Activated naive CD8-positive, alpha-beta T cell treated with anti-CD3 and anti-CD28 coated beads for 36 hours (primary cell): ENCODE results near the gene THNSL1. TPM values are rescaled to one million over a fixed set of nuclear protein-coding genes. Genes with fewer than 3 reads are reported as not detected.
"Not testable (repeated sequence)": the region's sequence is repeated elsewhere in the genome, so short reads cannot be mapped to it uniquely, and the experiment has no call there.

Source experiments
- DNase-seq: peaks from one replicate; pipeline ENCODE4 v3.0.0; 2021
- H3K27ac Mint-ChIP-seq: one replicate; pipeline ENCODE4 v1.8.0; 2022; ENCODE audit warnings: mild to moderate bottlenecking, moderate library complexity, mixed read lengths
- H3K27me3 Mint-ChIP-seq: one replicate; pipeline ENCODE4 v1.8.0; 2022; ENCODE audit warnings: mild to moderate bottlenecking, mixed read lengths
- H3K36me3 Mint-ChIP-seq: one replicate; pipeline ENCODE4 v1.8.0; 2021; ENCODE audit warnings: mild to moderate bottlenecking, mixed read lengths
- H3K4me1 Mint-ChIP-seq: one replicate; pipeline ENCODE4 v1.8.0; 2021; ENCODE audit warnings: mixed read lengths
- H3K4me3 Mint-ChIP-seq: one replicate; pipeline ENCODE4 v1.8.0; 2022; ENCODE audit warnings: mild to moderate bottlenecking, moderate library complexity, mixed read lengths
- H3K9me3 Mint-ChIP-seq: one replicate; pipeline ENCODE4 v1.8.0; 2022; ENCODE audit warnings: mixed read lengths
- total RNA-seq, 2 experiments: library from RNA; stranded (reverse); gene quantifications; one replicate each; pipeline ENCODE4 v1.2.3, GENCODE V29; 2021

THNSL1 gene
- total RNA-seq, 2 experiments from 2014 or later: 10.1 to 10.7 TPM

GRCh38 chr10:24988831-24989640, 27.4 kb upstream of the THNSL1 start:
- DNase-seq: no peak
- Mint-ChIP-seq H3K4me1 (no peaks in the 10 kb centered on the region), H3K36me3 (no peaks in the 10 kb centered on the region), H3K27me3 (no peaks in the 10 kb centered on the region), H3K9me3 (no peaks in the 10 kb centered on the region), H3K27ac (no peak overlapping the region), H3K4me3 (no peak overlapping the region)

GRCh38 chr10:24989867-24990266, 26.5 kb upstream of the THNSL1 start:
- Mint-ChIP-seq H3K4me1 (no peaks in the 10 kb centered on the region), H3K36me3 (no peaks in the 10 kb centered on the region), H3K9me3 (no peaks in the 10 kb centered on the region), H3K4me3 (no peak overlapping the region), H3K27ac (no peak overlapping the region), H3K27me3 (no peaks in the 10 kb centered on the region)
- no peak for DNase-seq

GRCh38 chr10:24991298-24991697, 25.1 kb upstream of the THNSL1 start:
- Mint-ChIP-seq H3K4me3 (no peak overlapping the region), H3K36me3 (no peaks in the 10 kb centered on the region), H3K27me3 (no peaks in the 10 kb centered on the region), H3K9me3 (no peaks in the 10 kb centered on the region), H3K27ac (no peak overlapping the region), H3K4me1 (no peaks in the 10 kb centered on the region)
- DNase-seq: no peak

DNA sequence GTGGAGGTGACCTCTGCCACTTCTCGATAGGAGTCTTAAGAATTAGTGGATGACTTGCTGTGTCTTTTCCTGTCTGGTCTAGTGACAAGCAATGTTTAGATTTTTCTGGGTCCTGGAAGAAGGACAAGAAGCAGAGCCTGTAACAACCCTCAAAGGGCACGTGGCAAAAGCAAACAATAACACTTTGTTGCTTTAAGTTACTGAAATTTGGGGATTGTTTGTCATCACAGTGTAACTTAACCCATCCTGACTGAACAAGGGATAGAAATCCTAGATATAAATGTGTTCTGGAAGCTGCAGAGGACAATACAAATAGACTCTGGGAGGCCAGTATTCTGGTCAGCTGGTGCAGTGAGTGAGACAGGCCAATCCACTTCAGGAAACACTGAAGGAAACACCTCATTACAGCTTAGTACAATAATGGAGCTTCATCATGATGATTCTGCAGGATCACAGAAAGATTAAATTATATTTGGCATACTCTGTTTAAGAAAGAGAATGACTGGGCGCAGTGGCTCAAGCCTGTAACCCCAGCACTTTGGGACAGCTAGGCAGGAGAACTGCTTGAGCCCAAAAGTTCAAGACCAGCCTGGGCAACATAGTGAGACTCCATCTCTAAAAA, 23.8 kb upstream of the THNSL1 start:
- Mint-ChIP-seq H3K9me3 (no peaks in the 10 kb centered on the region), H3K27me3 (no peaks in the 10 kb centered on the region), H3K36me3 (no peaks in the 10 kb centered on the region), H3K27ac (no peak overlapping the region), H3K4me3 (no peak overlapping the region), H3K4me1 (no peaks in the 10 kb centered on the region)
- no peak for DNase-seq

DNA sequence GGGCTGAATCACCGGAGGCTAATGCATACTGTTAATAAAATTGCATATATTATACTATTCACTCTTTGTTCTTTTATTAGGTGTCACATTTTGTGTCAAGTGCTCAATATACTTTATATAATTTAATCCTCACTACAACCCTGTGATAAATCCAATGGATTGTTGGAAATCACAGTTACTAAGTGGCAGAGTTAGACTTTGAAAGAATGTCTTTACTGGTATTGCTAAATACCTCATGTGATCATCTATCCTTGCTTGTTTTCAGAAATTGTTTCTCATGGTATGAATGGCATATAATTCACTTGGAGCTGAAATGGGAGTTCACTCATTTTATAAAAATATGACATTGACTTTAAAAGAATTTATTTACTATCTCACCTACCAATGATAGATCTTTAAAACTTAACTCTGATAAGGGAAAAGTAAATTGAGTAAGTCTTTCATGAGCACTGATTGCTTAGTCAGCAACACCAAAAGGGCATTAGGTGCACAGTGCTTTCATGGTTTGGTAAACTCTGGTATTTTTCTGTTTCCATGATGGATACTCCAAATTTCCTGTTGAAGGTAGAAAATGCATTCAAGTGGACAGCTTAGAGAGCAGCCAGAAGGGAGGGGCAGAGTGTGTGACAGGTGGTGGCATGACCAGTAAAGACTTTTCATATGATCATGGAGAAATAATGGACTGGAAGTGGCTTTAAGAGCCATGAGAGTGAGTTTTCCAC, 23.0 kb upstream of the THNSL1 start:
- Mint-ChIP-seq H3K9me3 (no peaks in the 10 kb centered on the region), H3K27ac (no peak overlapping the region), H3K4me3 (no peak overlapping the region), H3K36me3 (no peaks in the 10 kb centered on the region), H3K4me1 (no peaks in the 10 kb centered on the region), H3K27me3 (no peaks in the 10 kb centered on the region)
- DNase-seq: no peak

DNA sequence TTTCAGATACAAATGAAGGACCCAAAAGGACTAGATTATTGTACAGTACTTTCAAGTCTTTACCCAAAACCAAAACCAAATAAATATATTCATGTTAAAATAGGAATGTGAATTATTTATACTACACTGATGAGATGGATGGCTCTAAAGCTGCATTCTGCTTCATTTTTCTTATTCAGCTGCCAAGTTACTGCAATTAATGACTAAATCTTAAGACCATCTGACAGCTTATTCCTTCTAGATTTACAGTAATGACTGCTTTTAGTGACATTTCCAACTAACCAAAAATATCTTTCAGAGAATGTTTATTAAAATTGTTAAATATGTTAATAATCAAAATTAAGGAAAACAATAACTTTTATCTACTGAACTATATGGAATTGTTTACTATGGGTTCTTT, 21.3 kb upstream of the THNSL1 start:
- Mint-ChIP-seq H3K4me1 (no peaks in the 10 kb centered on the region), H3K36me3 (no peaks in the 10 kb centered on the region), H3K27me3 (no peaks in the 10 kb centered on the region), H3K4me3 (no peak overlapping the region), H3K27ac (no peak overlapping the region), H3K9me3 (peaks cover 4% of the 10 kb centered on the region)
- DNase-seq: no peak

GRCh38 chr10:24998044-24998443, 18.4 kb upstream of the THNSL1 start:
- no peak overlapping the region for H3K27ac Mint-ChIP-seq
- H3K9me3 Mint-ChIP-seq: peaks cover 15% of the 10 kb centered on the region

DNA sequence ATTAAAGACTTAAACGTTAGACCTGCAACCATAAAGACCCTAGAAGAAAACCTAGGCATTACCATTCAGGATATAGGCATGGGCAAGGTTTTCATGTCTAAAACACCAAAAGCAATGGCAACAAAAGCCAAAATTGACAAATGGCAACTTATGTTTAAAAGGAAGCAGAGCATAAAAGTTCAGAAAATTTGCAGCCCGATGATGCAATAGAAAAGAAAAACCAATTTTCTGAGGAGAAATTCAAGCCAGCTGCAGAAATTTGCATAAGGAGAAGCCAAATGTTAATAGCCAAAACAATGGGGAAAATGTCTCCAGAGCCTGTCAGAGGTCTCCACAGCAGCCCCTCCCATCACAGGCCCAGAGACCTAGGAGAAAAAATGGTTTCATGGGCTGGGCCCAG, 4.8 kb upstream of the THNSL1 start:
- H3K36me3 Mint-ChIP-seq, H3K4me3 Mint-ChIP-seq, H3K27me3 Mint-ChIP-seq, H3K4me1 Mint-ChIP-seq, H3K27ac Mint-ChIP-seq, DNase-seq: not testable (repeated sequence)
- H3K9me3 Mint-ChIP-seq: peaks cover 11% of the 10 kb centered on the region

More at GRCh38 chr10:24998044-24998443, 18.4 kb upstream of the THNSL1 start:
- Mint-ChIP-seq H3K27me3 (no peaks in the 10 kb centered on the region), H3K4me3 (no peak overlapping the region), H3K36me3 (peaks cover 7% of the 10 kb centered on the region), H3K4me1 (no peaks in the 10 kb centered on the region)
- no peak for DNase-seq

DNA sequence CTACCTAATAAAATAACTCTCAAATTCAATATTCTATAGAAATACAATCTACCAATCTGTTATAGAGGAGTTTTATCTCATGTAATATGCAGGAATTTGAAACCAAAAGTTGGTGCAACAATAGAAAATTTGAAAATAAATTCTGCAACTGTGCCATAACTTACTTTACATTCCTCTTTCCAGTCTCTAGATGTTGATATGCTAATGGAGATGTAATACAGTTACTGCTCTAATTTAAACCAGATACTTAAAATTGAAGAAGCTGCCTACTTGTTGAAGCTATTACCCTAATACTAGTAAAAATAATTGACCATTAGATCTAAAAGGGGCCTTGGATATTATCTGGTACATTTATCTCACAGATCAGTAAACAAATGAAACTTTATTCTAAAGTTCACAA, 1.8 kb upstream of the THNSL1 start:
- no peaks in the 10 kb centered on the region for H3K27me3 Mint-ChIP-seq
- H3K27ac Mint-ChIP-seq: no peak overlapping the region
- H3K36me3 Mint-ChIP-seq: peaks cover 5% of the 10 kb centered on the region
- no peak overlapping the region for H3K4me3 Mint-ChIP-seq
- H3K4me1 Mint-ChIP-seq: peaks cover 17% of the 10 kb centered on the region
- peaks cover 11% of the 10 kb centered on the region for H3K9me3 Mint-ChIP-seq
- no peak for DNase-seq

GRCh38 chr10:25015828-25016375, 510 bp upstream of the THNSL1 start, which contains the start of gene ENKUR:
TSS of gene ENKUR (minus strand) at chr10:25016158. CDS start at chr10:25015936, 222 bp downstream.
- Mint-ChIP-seq H3K27ac (peak within 1 kb of the TSS; percentile 99), H3K27me3 (no peaks in the 10 kb centered on the region), H3K9me3 (peaks cover 9% of the 10 kb centered on the region), H3K4me1 (peaks cover 24% of the 10 kb centered on the region), H3K4me3 (peak within 1 kb of the TSS; percentile 96), H3K36me3 (peaks cover 5% of the 10 kb centered on the region)
- DNase-seq: peak; percentile 88

DNA sequence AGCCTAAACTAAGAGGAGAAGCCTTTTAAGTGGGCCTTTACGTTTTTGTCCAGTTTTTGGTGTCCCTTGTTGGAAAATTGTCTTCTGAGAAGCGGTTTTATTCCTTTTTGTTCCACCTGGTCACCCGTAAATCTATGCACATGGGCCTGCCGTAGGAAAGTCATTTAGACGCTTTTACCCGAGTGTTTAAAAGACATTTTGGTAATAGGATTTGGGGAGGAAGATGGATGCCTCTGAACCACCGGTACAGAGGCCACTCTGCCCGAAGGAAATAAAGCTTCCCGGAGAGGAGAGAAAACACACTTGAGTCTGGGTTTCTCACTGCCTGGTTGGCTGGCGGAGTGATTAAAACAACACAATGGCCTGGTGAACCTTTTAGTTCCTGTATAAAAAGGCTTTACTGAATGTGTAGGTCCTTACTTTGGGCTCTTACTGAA, 760 bp downstream of the THNSL1 start:
- Mint-ChIP-seq H3K36me3 (peaks cover 8% of the 10 kb centered on the region), H3K4me1 (peaks cover 24% of the 10 kb centered on the region), H3K27me3 (no peaks in the 10 kb centered on the region), H3K9me3 (peaks cover 9% of the 10 kb centered on the region), H3K4me3 (peak overlapping the region; percentile 96), H3K27ac (peak overlapping the region; percentile 99)
- DNase-seq: peak; percentile 8

DNA sequence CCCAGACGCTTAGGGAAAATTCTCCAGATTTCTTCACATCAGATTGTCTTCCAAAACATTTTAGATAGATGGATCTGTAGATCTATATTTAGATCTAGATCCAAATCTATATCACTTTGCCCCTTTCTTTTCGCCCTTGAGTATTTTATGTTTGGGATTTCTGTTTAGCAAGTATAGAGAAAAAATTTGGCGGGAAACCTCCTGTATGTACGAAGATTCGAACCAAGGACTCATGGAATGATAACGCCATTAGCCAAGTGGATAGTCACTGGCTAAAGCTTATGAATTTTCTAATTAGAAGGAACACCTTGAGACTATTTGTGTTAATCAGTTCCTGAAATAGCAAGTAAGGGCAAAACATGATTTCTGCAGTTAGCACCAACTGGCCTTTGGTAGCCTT, 1.2 kb downstream of the THNSL1 start:
- H3K4me3 Mint-ChIP-seq: peak overlapping the region; percentile 96
- H3K36me3 Mint-ChIP-seq: peaks cover 6% of the 10 kb centered on the region
- DNase-seq: no peak
- peaks cover 24% of the 10 kb centered on the region for H3K4me1 Mint-ChIP-seq
- H3K27me3 Mint-ChIP-seq: no peaks in the 10 kb centered on the region
- peaks cover 8% of the 10 kb centered on the region for H3K9me3 Mint-ChIP-seq
- peak overlapping the region; percentile 99 for H3K27ac Mint-ChIP-seq

- H3K9me3 Mint-ChIP-seq: no peaks in the 10 kb centered on the region
- no peak overlapping the region for H3K27ac Mint-ChIP-seq
- H3K36me3 Mint-ChIP-seq: peaks cover 14% of the 10 kb centered on the region
- no peaks in the 10 kb centered on the region for H3K27me3 Mint-ChIP-seq
- no peak for DNase-seq
- H3K4me3 Mint-ChIP-seq: no peak overlapping the region
- peaks cover 28% of the 10 kb centered on the region for H3K4me1 Mint-ChIP-seq
Measured at GRCh38 chr10:25018703-25019102, 2.3 kb downstream of the THNSL1 start.

DNA sequence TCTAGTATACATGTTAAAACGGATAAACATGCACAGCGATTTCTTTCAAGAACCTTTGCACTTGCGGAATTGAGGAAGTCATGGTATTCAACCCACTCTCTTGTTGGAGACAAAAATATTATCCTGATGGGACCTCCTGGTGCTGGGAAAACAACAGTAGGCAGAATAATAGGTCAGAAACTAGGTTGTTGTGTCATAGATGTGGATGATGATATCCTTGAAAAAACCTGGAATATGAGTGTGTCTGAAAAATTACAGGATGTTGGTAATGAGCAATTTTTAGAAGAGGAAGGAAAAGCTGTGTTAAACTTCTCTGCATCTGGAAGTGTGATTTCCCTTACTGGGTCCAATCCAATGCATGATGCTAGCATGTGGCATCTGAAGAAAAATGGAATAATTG, 6.9 kb downstream of the THNSL1 start:
- Mint-ChIP-seq H3K27me3 (no peaks in the 10 kb centered on the region), H3K27ac (no peak overlapping the region), H3K9me3 (no peaks in the 10 kb centered on the region), H3K36me3 (peaks cover 17% of the 10 kb centered on the region), H3K4me1 (peaks cover 15% of the 10 kb centered on the region), H3K4me3 (no peak overlapping the region)
- no peak for DNase-seq

GRCh38 chr10:25024528-25024927, 8.1 kb downstream of the THNSL1 start:
- H3K36me3 Mint-ChIP-seq: peaks cover 16% of the 10 kb centered on the region
- H3K4me3 Mint-ChIP-seq: no peak overlapping the region
- no peaks in the 10 kb centered on the region for H3K9me3 Mint-ChIP-seq
- no peaks in the 10 kb centered on the region for H3K27me3 Mint-ChIP-seq
- H3K27ac Mint-ChIP-seq: no peak overlapping the region
- peaks cover 11% of the 10 kb centered on the region for H3K4me1 Mint-ChIP-seq
- no peak for DNase-seq
